Sigmoid colon (tissue), 7 donors: Measurements from ENCODE around the gene FAR2. TPM values are rescaled to one million over a fixed set of nuclear protein-coding genes. Genes with fewer than 3 reads are reported as not detected.

Experiments used
- DNase-seq: peaks from one replicate; pipeline ENCODE4 v3.0.0-alpha.2; 2019
- H3K27ac ChIP-seq, 4 donors: fragments of 200-600 bp; sonication (generic); one replicate each; pipeline ENCODE4 v1.5.1; 2016 to 2019; ENCODE audit warnings: mild to moderate bottlenecking in 1 of 4
- H3K27me3 ChIP-seq, 3 donors: fragments of 200-600 bp; sonication (generic); one replicate each; pipeline ENCODE4 v1.5.1; 2019; ENCODE audit warnings: mild to moderate bottlenecking in 1 of 3
- H3K36me3 ChIP-seq, 4 donors: fragments of 200-600 bp; sonication (generic); one replicate each; pipeline ENCODE4 v1.5.1; 2016 to 2019
- H3K4me1 ChIP-seq, 4 donors: fragments of 200-600 bp; sonication (generic); one replicate each; pipeline ENCODE4 v1.5.1; 2017 to 2019
- H3K4me3 ChIP-seq, 4 donors: fragments of 200-600 bp; sonication (generic); one replicate each; pipeline ENCODE4 v1.5.1; 2017 to 2019; ENCODE audit warnings: mild to moderate bottlenecking in 2 of 4, moderate library complexity in 1 of 4
- H3K9me3 ChIP-seq, 4 donors: fragments of 200-600 bp in 3 of 4; sonication (generic) in 3 of 4; one replicate each; pipeline versions ENCODE4 v1.5.1 to v1.6.1; 2013 to 2019
- CTCF ChIP-seq, 4 experiments: fragments of 450-650 bp in 3 of 4; fragments of 200-600 bp in 1 of 4; IDR thresholded peaks; one replicate each; pipeline ENCODE4 v1.5.1; 2016 to 2019; ENCODE audit warnings: antibody characterized with exemption in 4 of 4, mild to moderate bottlenecking in 3 of 4, moderate library complexity in 2 of 4
- EP300 ChIP-seq, 4 donors: sonication (generic); formaldehyde crosslinking; IDR thresholded peaks; one replicate each; pipeline ENCODE4 v1.6.1; 2017; ENCODE audit warnings: antibody characterized with exemption in 4 of 4
- POLR2A ChIP-seq, 2 donors: fragments of 450-650 bp; IDR thresholded peaks; one replicate each; pipeline ENCODE4 v1.6.1; 2016; ENCODE audit warnings: antibody characterized with exemption in 2 of 2, mild to moderate bottlenecking in 2 of 2, moderate library complexity in 2 of 2
- POLR2AphosphoS5 ChIP-seq, 4 donors: sonication (generic); formaldehyde crosslinking; IDR thresholded peaks; one replicate each; pipeline ENCODE4 v1.6.1; 2017; ENCODE audit warnings: antibody characterized with exemption in 4 of 4
- WGBS, 2 donors: extraction: QIAGEN DNeasy Blood & Tissue Kit; methylation state at CpG; one replicate each; pipeline ENCODE4 v1.1.7; 2013; 5-methylcytosine and 5-hydroxymethylcytosine counted together
- intact Hi-C: fragments of 100-400 bp; cut with DNase I; formaldehyde crosslinking; loops from one replicate; pipeline ENCODE4 v1.15.1; 2023
- polyA plus RNA-seq, 3 donors: library from polyadenylated mRNA; stranded (reverse); fragments of 200-250 nt; gene quantifications; one replicate each; pipeline ENCODE4 v1.2.3, GENCODE V29; 2013
- total RNA-seq, 4 donors: library from RNA; depleted of rRNA; stranded (reverse); fragments of >200 nt; gene quantifications; one replicate each; pipeline ENCODE4 v1.1.0, GENCODE V29; 2016
- donor health status: healthy with polysubstance abuse.
- donor health status: Bipolar disorder and iron deficiency.
- donor health status: healthy.

FAR2 gene
- total and polyA plus RNA-seq, 7 donors, result 11.1 to 46.7 (median 13.0) TPM

- TF ChIP-seq POLR2A (IDR thresholded peaks at IDR 0.05) (no peak), CTCF (IDR thresholded peaks at IDR 0.05) (no peak), POLR2AphosphoS5 (IDR thresholded peaks at IDR 0.05) (no peak), EP300 (IDR thresholded peaks at IDR 0.05) (no peak)
- Histone ChIP-seq H3K27me3 (no peaks in the 10 kb centered on the region), H3K4me1 (no peaks in the 10 kb centered on the region), H3K36me3 (peaks cover 0 to 2% (median 0%) of the 10 kb centered on the region in 4 donors), H3K9me3 (no peaks in the 10 kb centered on the region), H3K27ac (no peak overlapping the region), H3K4me3 (no peak overlapping the region)
- no peak for DNase-seq
- intact Hi-C loops, result no loop called here
- 93 to 99% methylated on average over 2 of the region's 2 CpGs for WGBS, 2 donors
Observed at GRCh38 chr12:29306682-29307081, 157.6 kb downstream of the FAR2 start.

- 56 to 91% methylated on average over 4 of the region's 4 CpGs for WGBS, 2 donors
- H3K36me3 ChIP-seq, result peaks cover 0 to 10% (median 0%) of the 10 kb centered on the region in 4 donors
- H3K4me1 ChIP-seq, result no peaks in the 10 kb centered on the region
- intact Hi-C loops, result no loop called here
- TF ChIP-seq CTCF (IDR thresholded peaks at IDR 0.05), result no peak
- TF ChIP-seq POLR2A (IDR thresholded peaks at IDR 0.05), result no peak
- no peak for TF ChIP-seq POLR2AphosphoS5 (IDR thresholded peaks at IDR 0.05)
- no peak for TF ChIP-seq EP300 (IDR thresholded peaks at IDR 0.05)
- no peaks in the 10 kb centered on the region for H3K27me3 ChIP-seq
- no peaks in the 10 kb centered on the region for H3K9me3 ChIP-seq
- H3K27ac ChIP-seq, result no peak overlapping the region
- H3K4me3 ChIP-seq, result no peak overlapping the region
- DNase-seq, result no peak
Observed at GRCh38 chr12:29309320-29309902, 160.3 kb downstream of the FAR2 start.

GRCh38 chr12:29310899-29311298, 161.8 kb downstream of the FAR2 start:
- intact Hi-C loops, result no loop called here
- Histone ChIP-seq H3K36me3 (peaks cover 0 to 10% (median 0%) of the 10 kb centered on the region in 4 donors), H3K4me1 (no peaks in the 10 kb centered on the region), H3K9me3 (no peaks in the 10 kb centered on the region), H3K4me3 (no peak overlapping the region), H3K27me3 (no peaks in the 10 kb centered on the region), H3K27ac (no peak overlapping the region)
- TF ChIP-seq CTCF (IDR thresholded peaks at IDR 0.05) (no peak), POLR2A (IDR thresholded peaks at IDR 0.05) (no peak), POLR2AphosphoS5 (IDR thresholded peaks at IDR 0.05) (no peak), EP300 (IDR thresholded peaks at IDR 0.05) (no peak)
- DNase-seq, result no peak
- 18 to 73% methylated on average over 4 of the region's 4 CpGs for WGBS, 2 donors

- intact Hi-C loops, result no loop called here
- Histone ChIP-seq H3K36me3 (peaks cover 0 to 10% (median 0%) of the 10 kb centered on the region in 4 donors), H3K27me3 (no peaks in the 10 kb centered on the region), H3K9me3 (no peaks in the 10 kb centered on the region), H3K4me1 (peaks cover 0 to 11% (median 3%) of the 10 kb centered on the region in 4 donors), H3K4me3 (no peak overlapping the region), H3K27ac (no peak overlapping the region)
- WGBS, 2 donors, result 66 to 68% methylated on average over 2 of the region's 2 CpGs
- no peak for DNase-seq
- TF ChIP-seq CTCF (IDR thresholded peaks at IDR 0.05), result no peak
- TF ChIP-seq EP300 (IDR thresholded peaks at IDR 0.05), result no peak
- no peak for TF ChIP-seq POLR2AphosphoS5 (IDR thresholded peaks at IDR 0.05)
Observed at GRCh38 chr12:29314416-29314815, 165.3 kb downstream of the FAR2 start.

GRCh38 chr12:29316752-29317151, 167.7 kb downstream of the FAR2 start:
- Histone ChIP-seq H3K4me1 (peaks cover 0 to 11% (median 3%) of the 10 kb centered on the region in 4 donors), H3K36me3 (peaks cover 0 to 7% (median 0%) of the 10 kb centered on the region in 4 donors), H3K4me3 (no peak overlapping the region), H3K9me3 (no peaks in the 10 kb centered on the region), H3K27me3 (no peaks in the 10 kb centered on the region), H3K27ac (no peak overlapping the region)
- intact Hi-C loops, result loop anchor here (5.0 kb wide), 2 partner anchors 169 to 244 kb away; partner anchors contain the start of gene FAR2
- TF ChIP-seq CTCF (IDR thresholded peaks at IDR 0.05), result no peak
- no peak for TF ChIP-seq POLR2A (IDR thresholded peaks at IDR 0.05)
- no peak for TF ChIP-seq EP300 (IDR thresholded peaks at IDR 0.05)
- TF ChIP-seq POLR2AphosphoS5 (IDR thresholded peaks at IDR 0.05), result no peak
- DNase-seq, result no peak
- 72 to 85% methylated on average over 4 of the region's 4 CpGs for WGBS, 2 donors
